22Rv1 (cell line): ENCODE measurements around the gene EMX1.

ENCODE experiments used
- CTCF ChIP-seq: fragments of 450-650 bp; IDR thresholded peaks from 2 replicates; pipeline ENCODE4 v1.5.1; 2017; ENCODE audit warnings: mild to moderate bottlenecking
- ZFX ChIP-seq: fragments of 450-650 bp; IDR thresholded peaks from 2 replicates; pipeline ENCODE4 v1.6.1; 2017; ENCODE audit warnings: antibody characterized with exemption, borderline replicate concordance

- no peak for TF ChIP-seq CTCF
- TF ChIP-seq ZFX: no peak
Measured at GRCh38 chr2:72971036-72971435, 53.7 kb downstream of the EMX1 start.
